ENCODE data around the gene ADCY2.

ADCY2 gene

DNA sequence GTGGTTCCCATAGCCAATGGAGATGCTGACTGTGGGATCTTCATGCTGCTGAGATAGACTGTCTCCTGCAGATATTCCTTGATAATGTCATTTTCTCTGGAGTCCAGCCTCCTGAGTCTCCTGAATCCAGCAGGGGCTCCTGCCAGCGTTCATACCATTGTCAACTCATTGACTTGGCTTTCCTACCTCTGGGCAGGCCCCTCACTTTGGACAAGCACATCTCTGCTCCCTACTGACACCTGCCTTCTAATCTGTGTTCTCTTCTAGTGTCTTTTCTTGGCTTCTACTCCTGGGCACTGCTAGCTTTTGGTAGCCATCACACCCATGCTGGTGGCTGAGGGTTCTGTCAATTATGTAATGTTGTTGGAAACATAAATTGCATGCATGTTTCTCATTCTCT lies 138.0 kb downstream of the ADCY2 start:
- no peak for DNase-seq (ENCODE audit: extremely low read depth, low read depth)
- H3K4me3 ChIP-seq (replicated peaks; ENCODE audit: low read depth, low read length): no peak overlapping the region
- TF ChIP-seq CTCF (IDR thresholded peaks at IDR 0.05; ENCODE audit: low read depth, low read length, missing control alignments): no peak

- H3K4me3 ChIP-seq (replicated peaks; ENCODE audit: low read depth, low read length): no peak overlapping the region
- TF ChIP-seq CTCF (IDR thresholded peaks at IDR 0.05; ENCODE audit: low read depth, low read length, missing control alignments): no peak
- DNase-seq (ENCODE audit: extremely low read depth, low read depth): no peak
Observed at GRCh38 chr5:7534505-7534904, 138.6 kb downstream of the ADCY2 start.

DNA sequence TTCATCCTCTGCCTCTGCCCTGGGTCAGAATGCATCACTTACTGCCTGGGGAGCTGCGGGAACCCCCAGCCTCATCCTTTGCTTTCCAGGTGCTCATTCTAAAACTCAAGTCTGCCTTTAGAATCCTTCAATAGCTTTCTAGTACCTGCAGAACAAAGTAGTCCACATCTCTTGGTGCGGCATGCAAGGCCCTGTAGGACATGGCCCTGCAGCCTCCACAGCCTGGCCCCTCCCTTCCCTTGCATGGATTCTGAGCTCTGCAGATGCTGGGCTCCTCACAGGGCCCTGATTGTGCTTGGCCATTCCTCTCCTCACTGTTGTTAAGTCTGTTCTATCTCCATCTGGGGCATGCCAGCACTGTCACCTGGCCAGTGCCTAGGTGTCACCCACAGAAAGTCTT lies 141.6 kb downstream of the ADCY2 start:
- no peak for TF ChIP-seq CTCF (IDR thresholded peaks at IDR 0.05; ENCODE audit: low read depth, low read length, missing control alignments)
- no peak overlapping the region for H3K4me3 ChIP-seq (replicated peaks; ENCODE audit: low read depth, low read length)
- no peak for DNase-seq (ENCODE audit: extremely low read depth, low read depth)

DNA sequence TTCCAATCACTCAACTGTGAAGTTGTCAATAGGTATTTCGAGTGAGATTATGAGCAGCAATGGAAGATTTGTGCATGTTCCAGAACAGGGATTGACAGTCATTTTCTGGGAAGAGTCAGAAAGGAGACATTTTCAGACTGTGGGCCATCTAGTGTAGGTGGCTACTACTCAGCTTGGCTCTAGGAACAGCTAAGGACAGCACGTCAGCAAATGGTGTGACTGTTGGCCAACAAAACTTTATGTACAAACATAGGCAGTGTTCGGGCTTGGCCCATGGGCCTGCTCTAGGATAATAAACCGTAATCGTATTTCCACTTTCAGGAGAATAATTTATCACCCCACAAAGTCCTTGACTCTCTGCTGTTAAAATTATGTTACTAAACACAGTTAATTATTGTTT lies 143.6 kb downstream of the ADCY2 start:
- no peak for DNase-seq (ENCODE audit: extremely low read depth, low read depth)
- H3K4me3 ChIP-seq (replicated peaks; ENCODE audit: low read depth, low read length): no peak overlapping the region
- no peak for TF ChIP-seq CTCF (IDR thresholded peaks at IDR 0.05; ENCODE audit: low read depth, low read length, missing control alignments)

GRCh38 chr5:7540736-7541485 lies 145.0 kb downstream of the ADCY2 start:
- DNase-seq (ENCODE audit: extremely low read depth, low read depth): no peak
- H3K4me3 ChIP-seq (replicated peaks; ENCODE audit: low read depth, low read length): no peak overlapping the region
- no peak for TF ChIP-seq CTCF (IDR thresholded peaks at IDR 0.05; ENCODE audit: low read depth, low read length, missing control alignments)

GRCh38 chr5:7541898-7542297 lies 146.0 kb downstream of the ADCY2 start:
- H3K4me3 ChIP-seq (replicated peaks; ENCODE audit: low read depth, low read length): no peak overlapping the region
- DNase-seq (ENCODE audit: extremely low read depth, low read depth): no peak
- no peak for TF ChIP-seq CTCF (IDR thresholded peaks at IDR 0.05; ENCODE audit: low read depth, low read length, missing control alignments)

GRCh38 chr5:7546555-7546954 lies 150.6 kb downstream of the ADCY2 start:
- no peak overlapping the region for H3K4me3 ChIP-seq (replicated peaks; ENCODE audit: low read depth, low read length)
- no peak for DNase-seq (ENCODE audit: extremely low read depth, low read depth)
- no peak for TF ChIP-seq CTCF (IDR thresholded peaks at IDR 0.05; ENCODE audit: low read depth, low read length, missing control alignments)
